SU-DHL-6 (cell line): ENCODE results near the gene POU5F2.

Experiments used
- H2AFZ ChIP-seq: fragments of 200-600 bp; sonication (generic); 2 replicates; pipeline ENCODE4 v1.6.1; 2014; ENCODE audit warnings: low read depth, mild to moderate bottlenecking, moderate library complexity, mixed read lengths, antibody characterized with exemption, low read length; ENCODE audit not compliant: severe bottlenecking
- H3F3A ChIP-seq: fragments of 200-600 bp; shearing (Covaris generic); 2 replicates; pipeline ENCODE4 v1.6.0; 2016; ENCODE audit warnings: antibody characterized with exemption, mild to moderate bottlenecking; ENCODE audit not compliant: insufficient read depth
- H3K27ac ChIP-seq: fragments of 200-600 bp; sonication (generic); 2 replicates; pipeline ENCODE4 v1.5.1; 2016; ENCODE audit warnings: low read depth, mild to moderate bottlenecking, low read length, moderate library complexity, mixed read lengths
- H3K27me3 ChIP-seq: fragments of 200-600 bp; sonication (generic), shearing (Covaris generic); 2 replicates; pipeline ENCODE4 v1.6.0; 2014; ENCODE audit warnings: mild to moderate bottlenecking, low read length
- H3K36me3 ChIP-seq: fragments of 200-600 bp; sonication (generic); 2 replicates; pipeline ENCODE4 v1.6.1; 2014; ENCODE audit warnings: mild to moderate bottlenecking, low read length, mixed read lengths
- H3K4me2 ChIP-seq: fragments of 300-600, 200-600 bp; shearing (Covaris generic), sonication (generic); 2 replicates; pipeline ENCODE4 v1.6.0; 2014; ENCODE audit warnings: low read length, low read depth, mild to moderate bottlenecking; ENCODE audit not compliant: poor library complexity, severe bottlenecking
- H3K4me3 ChIP-seq: fragments of 200-600 bp; sonication (generic); 2 replicates; pipeline ENCODE4 v1.5.1; 2014; ENCODE audit warnings: antibody characterized with exemption, low read length, mild to moderate bottlenecking, mixed read lengths; ENCODE audit not compliant: insufficient read depth, poor library complexity, severe bottlenecking
- H3K79me2 ChIP-seq: fragments of 200-600 bp; sonication (generic); 2 replicates; pipeline ENCODE4 v1.6.1; 2014; ENCODE audit warnings: mild to moderate bottlenecking, low read length, moderate library complexity; ENCODE audit not compliant: insufficient read depth
- H3K9ac ChIP-seq: fragments of 200-600 bp; sonication (generic); 2 replicates; pipeline ENCODE4 v1.7.0; 2014; ENCODE audit warnings: mild to moderate bottlenecking, low read length
- H3K9me2 ChIP-seq: fragments of 200-600 bp; sonication (generic); replicated peaks from 2 replicates; pipeline ENCODE4 v1.6.1; 2014; ENCODE audit warnings: low read length; ENCODE audit not compliant: insufficient read depth
- H3K9me3 ChIP-seq: fragments of 200-600 bp; sonication (generic); 2 replicates; pipeline ENCODE4 v1.6.1; 2014; ENCODE audit warnings: low read length, mixed read lengths; ENCODE audit not compliant: insufficient read depth
- H4K20me1 ChIP-seq: fragments of 200-600 bp; sonication (generic); 2 replicates; pipeline ENCODE4 v1.6.1; 2014; ENCODE audit warnings: low read depth, mild to moderate bottlenecking, antibody characterized with exemption, low read length, moderate library complexity, mixed read lengths
- EZH2phosphoT487 ChIP-seq: fragments of 200-600 bp; sonication (generic), shearing (Covaris generic); conservative IDR thresholded peaks from 2 replicates; pipeline ENCODE4 v1.6.1; 2018; ENCODE audit warnings: mild to moderate bottlenecking, antibody characterized with exemption, low read length, moderate library complexity, mixed read lengths
- TF ChIP-seq, protein P1 (sequence below): fragments of 200-600 bp; sonication (generic); IDR thresholded peaks from one replicate; pipeline ENCODE4 v1.5.1; 2017; ENCODE audit warnings: antibody characterized with exemption, mild to moderate bottlenecking, low read length, moderate library complexity; ENCODE audit not compliant: insufficient read depth, poor library complexity, severe bottlenecking

Gene POU5F2

DNA sequence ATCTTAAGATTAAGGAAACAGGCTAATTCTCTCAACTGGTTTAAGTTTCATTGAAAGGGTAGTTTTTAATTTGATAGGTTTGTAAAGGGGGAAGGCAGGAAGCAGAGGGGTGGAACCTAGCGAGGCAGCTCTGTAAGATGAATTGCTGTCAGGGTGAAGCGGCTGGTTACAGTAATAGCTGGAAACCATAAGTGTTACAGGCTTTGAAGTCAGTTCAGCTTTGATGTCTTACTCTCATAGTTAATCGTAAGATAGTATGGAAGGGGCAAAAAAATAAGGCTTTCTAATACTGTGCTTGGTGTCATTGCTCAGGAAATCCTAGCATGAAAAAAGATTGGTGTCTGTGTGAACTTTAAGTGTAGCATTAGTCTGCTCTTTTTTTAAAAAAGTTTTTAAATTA lies 20.3 kb downstream of the POU5F2 start:
- Histone ChIP-seq H2AFZ (no peak overlapping the region), H3K79me2 (no peaks in the 10 kb centered on the region), H3K36me3 (no peaks in the 10 kb centered on the region), H3K9ac (no peak overlapping the region), H4K20me1 (0 out of 2 replicates have a peak, but pooled peaks cover 4% of the 10 kb centered on the region), H3K27me3 (no peaks in the 10 kb centered on the region), H3K27ac (no peak overlapping the region), H3K4me3 (no peak overlapping the region), H3K9me3 (no peaks in the 10 kb centered on the region), H3K4me2 (no peak overlapping the region), H3F3A (no peaks in the 10 kb centered on the region), H3K9me2 (no peaks in the 10 kb centered on the region)
- TF ChIP-seq EZH2phosphoT487: no peak
- TF ChIP-seq, protein P1, sequence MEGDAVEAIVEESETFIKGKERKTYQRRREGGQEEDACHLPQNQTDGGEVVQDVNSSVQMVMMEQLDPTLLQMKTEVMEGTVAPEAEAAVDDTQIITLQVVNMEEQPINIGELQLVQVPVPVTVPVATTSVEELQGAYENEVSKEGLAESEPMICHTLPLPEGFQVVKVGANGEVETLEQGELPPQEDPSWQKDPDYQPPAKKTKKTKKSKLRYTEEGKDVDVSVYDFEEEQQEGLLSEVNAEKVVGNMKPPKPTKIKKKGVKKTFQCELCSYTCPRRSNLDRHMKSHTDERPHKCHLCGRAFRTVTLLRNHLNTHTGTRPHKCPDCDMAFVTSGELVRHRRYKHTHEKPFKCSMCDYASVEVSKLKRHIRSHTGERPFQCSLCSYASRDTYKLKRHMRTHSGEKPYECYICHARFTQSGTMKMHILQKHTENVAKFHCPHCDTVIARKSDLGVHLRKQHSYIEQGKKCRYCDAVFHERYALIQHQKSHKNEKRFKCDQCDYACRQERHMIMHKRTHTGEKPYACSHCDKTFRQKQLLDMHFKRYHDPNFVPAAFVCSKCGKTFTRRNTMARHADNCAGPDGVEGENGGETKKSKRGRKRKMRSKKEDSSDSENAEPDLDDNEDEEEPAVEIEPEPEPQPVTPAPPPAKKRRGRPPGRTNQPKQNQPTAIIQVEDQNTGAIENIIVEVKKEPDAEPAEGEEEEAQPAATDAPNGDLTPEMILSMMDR: no peak

DNA sequence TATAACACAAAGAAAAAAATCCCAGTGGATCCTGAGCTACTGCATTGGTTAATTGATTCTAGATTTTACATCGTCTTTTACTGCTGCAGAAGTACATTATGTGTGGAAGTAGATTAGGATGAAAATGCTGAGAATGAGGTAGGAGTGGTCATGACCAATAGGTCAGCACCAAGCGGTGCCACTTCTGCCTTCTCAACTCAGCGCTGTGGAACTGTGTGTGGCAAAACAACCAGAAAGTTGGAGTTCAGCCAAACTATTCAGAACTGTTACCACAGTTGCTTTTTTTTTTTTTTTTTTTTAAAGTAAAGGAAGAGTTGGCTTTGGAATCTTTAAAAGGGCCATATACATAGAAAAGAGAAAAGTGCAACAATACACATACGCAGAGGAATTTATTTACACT lies 24.2 kb downstream of the POU5F2 start:
- no peaks in the 10 kb centered on the region for H3K27me3 ChIP-seq
- no peaks in the 10 kb centered on the region for H3F3A ChIP-seq
- no peaks in the 10 kb centered on the region for H3K9me2 ChIP-seq
- no peaks in the 10 kb centered on the region for H3K36me3 ChIP-seq
- no peaks in the 10 kb centered on the region for H4K20me1 ChIP-seq
- no peak overlapping the region for H3K4me2 ChIP-seq
- no peak overlapping the region for H3K9ac ChIP-seq
- no peaks in the 10 kb centered on the region for H3K9me3 ChIP-seq
- no peak overlapping the region for H3K27ac ChIP-seq
- H2AFZ ChIP-seq: no peak overlapping the region
- no peaks in the 10 kb centered on the region for H3K79me2 ChIP-seq
- no peak for TF ChIP-seq EZH2phosphoT487
- TF ChIP-seq, protein P1: no peak
- no peak overlapping the region for H3K4me3 ChIP-seq

DNA sequence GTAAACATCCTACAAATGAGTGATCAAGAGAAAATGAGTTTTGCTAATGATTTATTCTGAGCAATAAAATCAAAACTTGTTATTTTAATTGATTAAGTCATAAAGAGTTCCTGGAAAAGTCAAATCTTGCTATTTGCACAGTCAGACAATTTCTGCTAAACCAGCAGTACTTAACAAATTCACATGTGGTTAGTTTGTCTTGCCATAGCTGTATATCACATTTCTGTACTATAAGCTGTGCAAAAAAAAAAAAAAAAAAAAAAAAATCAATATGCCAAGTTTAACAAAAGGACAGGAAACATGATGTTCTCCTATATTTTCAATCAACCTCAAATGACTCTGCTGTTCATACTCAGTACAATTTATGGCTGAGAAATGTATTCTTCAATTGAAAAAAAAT lies 24.9 kb downstream of the POU5F2 start:
- no peak overlapping the region for H3K4me3 ChIP-seq
- H3K9me3 ChIP-seq: no peaks in the 10 kb centered on the region
- H3F3A ChIP-seq: no peaks in the 10 kb centered on the region
- no peak overlapping the region for H3K27ac ChIP-seq
- no peak for TF ChIP-seq EZH2phosphoT487
- TF ChIP-seq, protein P1: no peak
- H3K27me3 ChIP-seq: no peaks in the 10 kb centered on the region
- H3K9ac ChIP-seq: no peak overlapping the region
- no peaks in the 10 kb centered on the region for H3K79me2 ChIP-seq
- no peaks in the 10 kb centered on the region for H3K36me3 ChIP-seq
- H3K9me2 ChIP-seq: no peaks in the 10 kb centered on the region
- H3K4me2 ChIP-seq: no peak overlapping the region
- H2AFZ ChIP-seq: no peak overlapping the region
- no peaks in the 10 kb centered on the region for H4K20me1 ChIP-seq
